T-helper 17 cell (primary cell): ENCODE data around the gene SERTAD2. TPM values are rescaled to one million over a fixed set of nuclear protein-coding genes. Genes with fewer than 3 reads are reported as not detected.

Source experiments
- ATAC-seq: fragments of 150-1000 bp; cut with Tn5 transposase; 2 replicates; pipeline ENCODE4 v1.10.0; 2021; ENCODE audit warnings: mild to moderate bottlenecking, moderate library complexity
- DNase-seq, 3 donors: peaks; one replicate each; pipeline versions ENCODE4 v3.0.0 to v3.0.0-alpha.2; 2020 to 2021
- H3K9me3 ChIP-seq: one replicate; pipeline ENCODE4 v1.7.0; 2013; ENCODE audit warnings: low read length, mild to moderate bottlenecking; ENCODE audit not compliant: control insufficient read depth, poor library complexity, severe bottlenecking
- H3K27ac Mint-ChIP-seq: one replicate; pipeline ENCODE4 v1.8.0; 2022; ENCODE audit warnings: mild to moderate bottlenecking, moderate library complexity, mixed read lengths
- H3K27me3 Mint-ChIP-seq: one replicate; pipeline ENCODE4 v1.8.0; 2022; ENCODE audit warnings: mixed read lengths
- H3K36me3 Mint-ChIP-seq: one replicate; pipeline ENCODE4 v1.8.0; 2022; ENCODE audit warnings: low read depth, mixed read lengths
- H3K4me1 Mint-ChIP-seq: one replicate; pipeline ENCODE4 v1.8.0; 2022; ENCODE audit warnings: mild to moderate bottlenecking, mixed read lengths
- H3K4me3 Mint-ChIP-seq: one replicate; pipeline ENCODE4 v1.8.0; 2022; ENCODE audit warnings: mild to moderate bottlenecking, moderate library complexity, mixed read lengths
- total RNA-seq, 4 donors: library from RNA in 2 of 4; stranded (reverse) in 2 of 4; gene quantifications; one replicate each; pipeline ENCODE4 v1.2.3 and lab custom pipeline; 2022 to 2026

The SERTAD2 gene
- total RNA-seq, 2 donors from 2014 or later = 26.4 to 31.1 TPM

DNA sequence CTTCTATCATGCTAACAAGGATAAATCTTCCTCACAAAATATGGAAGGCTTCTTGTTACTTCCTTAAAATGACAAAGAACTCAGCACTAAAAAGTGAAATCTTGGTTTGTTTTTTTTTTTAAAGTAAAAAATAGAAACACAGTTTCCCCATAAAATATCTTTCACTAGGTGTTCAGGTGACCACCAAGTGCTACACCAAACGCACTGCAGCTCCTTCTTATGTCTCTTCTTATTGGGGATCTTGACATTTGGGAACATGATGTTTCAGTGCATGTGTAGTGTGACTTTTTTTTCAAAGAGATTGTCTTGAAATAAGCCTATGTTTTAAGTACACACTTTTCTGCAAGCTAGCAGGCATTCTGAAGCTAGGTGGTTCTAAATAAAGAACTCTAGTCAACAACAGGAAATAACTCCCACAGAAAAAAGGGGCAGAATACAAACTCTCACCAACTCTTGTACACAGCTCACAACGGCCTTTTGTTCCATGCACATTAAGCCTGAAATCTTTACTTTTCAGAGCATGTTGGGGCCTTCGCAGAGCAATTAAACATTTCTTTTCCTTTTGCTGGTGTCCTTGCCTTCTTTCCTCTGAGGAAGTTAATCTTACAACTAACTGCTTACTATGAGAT is 13.2 kb upstream of the SERTAD2 start:
- DNase-seq (no peak), ATAC-seq (peak; percentile 49)
- H3K27ac Mint-ChIP-seq = peak overlapping the region; percentile 49

DNA sequence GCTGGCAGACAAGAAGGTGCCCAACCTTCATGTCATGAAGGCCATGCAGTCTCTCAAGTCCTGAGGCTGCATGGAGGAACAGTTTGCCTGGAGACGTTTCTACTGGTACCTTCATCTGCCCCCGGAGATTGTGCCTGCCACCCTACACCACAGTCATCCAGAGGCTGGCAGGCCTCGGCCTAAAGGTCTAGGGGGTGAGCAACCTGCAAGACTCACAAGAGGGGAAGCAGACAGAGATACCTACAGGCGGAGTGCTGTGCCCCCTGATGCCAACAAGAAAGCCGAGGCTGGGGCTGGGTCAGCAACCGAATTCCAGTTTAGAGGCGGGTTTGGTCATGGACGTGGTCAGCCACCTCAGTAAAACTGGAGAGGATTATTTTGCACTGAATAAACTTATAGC is 12.0 kb upstream of the SERTAD2 start:
- H3K4me3 Mint-ChIP-seq = no peak overlapping the region
- peaks cover 2% of the 10 kb centered on the region for H3K36me3 Mint-ChIP-seq
- H3K4me1 Mint-ChIP-seq = peaks cover 20% of the 10 kb centered on the region
- H3K9me3 ChIP-seq = no peaks in the 10 kb centered on the region
- no peaks in the 10 kb centered on the region for H3K27me3 Mint-ChIP-seq
- peak overlapping the region; percentile 32 for H3K27ac Mint-ChIP-seq
- ATAC-seq (no peak), DNase-seq (no peak)

More for the DNA sequence above, 13.2 kb upstream of the SERTAD2 start:
- Mint-ChIP-seq H3K27me3 (no peaks in the 10 kb centered on the region), H3K36me3 (peaks cover 2% of the 10 kb centered on the region), H3K4me3 (peak overlapping the region; percentile 3), H3K4me1 (peaks cover 20% of the 10 kb centered on the region)
- no peaks in the 10 kb centered on the region for H3K9me3 ChIP-seq

DNA sequence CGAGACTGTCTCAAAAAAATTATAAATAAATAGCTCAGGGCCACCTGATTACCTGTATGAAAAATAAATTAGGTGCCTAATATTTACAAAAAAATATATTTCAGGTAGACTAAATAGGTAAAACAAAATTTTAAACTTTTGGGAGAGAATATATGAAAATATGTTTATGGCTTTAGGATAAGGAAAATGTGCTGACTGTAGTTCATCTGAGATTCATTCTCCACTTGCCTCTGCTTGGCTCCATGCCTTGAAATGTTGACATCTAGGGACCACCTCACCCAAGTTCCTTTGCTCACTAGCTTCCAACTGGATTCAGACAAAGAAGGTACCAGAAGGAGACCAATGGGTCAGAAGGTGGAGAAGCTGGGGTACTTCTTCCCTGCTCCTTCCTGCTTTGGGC is 9.7 kb upstream of the SERTAD2 start:
- no peaks in the 10 kb centered on the region for H3K27me3 Mint-ChIP-seq
- DNase-seq (no peak), ATAC-seq (no peak)
- peak overlapping the region; percentile 37 for H3K27ac Mint-ChIP-seq
- H3K9me3 ChIP-seq = no peaks in the 10 kb centered on the region
- peaks cover 2% of the 10 kb centered on the region for H3K36me3 Mint-ChIP-seq
- H3K4me1 Mint-ChIP-seq = peaks cover 22% of the 10 kb centered on the region
- H3K4me3 Mint-ChIP-seq = no peak overlapping the region

DNA sequence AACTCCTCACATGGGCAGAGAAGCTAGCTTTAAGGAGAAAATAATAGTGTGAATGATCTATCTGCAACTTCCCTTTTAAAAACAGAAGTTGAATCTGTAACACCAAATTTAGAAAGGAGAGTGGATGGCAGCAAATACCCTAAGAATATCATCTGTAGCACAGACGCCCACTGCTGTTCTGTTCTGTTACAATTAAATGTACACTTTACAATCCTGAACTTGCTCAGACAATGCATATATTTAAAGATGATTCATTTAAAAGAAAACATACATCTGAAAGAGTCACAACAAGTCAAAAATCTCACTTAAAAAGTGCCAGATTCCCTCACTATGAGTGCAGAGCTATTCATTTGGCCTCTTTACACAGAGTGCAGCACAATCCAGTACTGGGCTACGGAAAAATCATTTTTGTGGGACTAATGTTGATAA is 8.0 kb upstream of the SERTAD2 start:
- Mint-ChIP-seq H3K4me1 (peaks cover 9% of the 10 kb centered on the region), H3K4me3 (no peak overlapping the region), H3K27ac (no peak overlapping the region), H3K36me3 (peaks cover 2% of the 10 kb centered on the region), H3K27me3 (no peaks in the 10 kb centered on the region)
- no peak for ATAC-seq
- no peaks in the 10 kb centered on the region for H3K9me3 ChIP-seq
- DNase-seq = no peak

DNA sequence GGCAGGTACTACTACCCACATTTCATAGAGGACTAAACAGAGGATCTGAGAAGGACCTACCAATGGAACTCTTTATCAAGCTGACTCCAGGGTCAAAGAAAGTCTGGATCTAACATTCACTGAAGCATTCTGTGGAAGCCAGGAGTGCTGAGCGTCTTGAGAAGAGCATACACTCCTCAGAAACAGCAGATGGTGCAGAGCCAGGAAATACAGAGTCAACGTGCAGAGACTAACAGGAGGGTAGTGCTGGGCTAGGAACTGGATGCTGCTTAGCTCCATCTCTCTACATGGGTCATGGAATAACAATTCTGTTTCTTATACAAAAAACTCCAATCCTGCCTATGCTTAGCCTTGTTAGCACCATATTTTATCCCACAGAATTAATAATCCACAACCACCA is 5.5 kb upstream of the SERTAD2 start:
- no peak for ATAC-seq
- no peaks in the 10 kb centered on the region for H3K27me3 Mint-ChIP-seq

DNA sequence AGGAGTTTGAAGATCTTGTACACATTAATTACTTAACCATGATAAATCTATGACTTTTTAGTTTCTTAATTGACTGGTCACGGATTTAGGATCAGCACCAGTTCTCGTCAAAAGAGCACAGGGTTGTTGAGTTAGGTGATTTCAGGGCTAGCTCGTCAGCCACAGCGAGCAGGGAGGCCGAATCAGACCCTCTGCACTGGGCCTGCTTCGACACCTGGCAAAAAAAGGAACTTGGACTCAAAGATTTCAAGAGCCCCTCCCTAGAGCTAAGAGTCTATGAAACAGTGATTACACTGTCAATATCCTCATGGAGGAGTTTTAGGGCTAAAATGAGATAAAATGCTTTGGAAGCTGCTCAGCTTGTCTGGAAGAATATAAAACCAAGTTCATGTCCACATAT is 4.6 kb upstream of the SERTAD2 start:
- Mint-ChIP-seq H3K27me3 (no peaks in the 10 kb centered on the region), H3K4me1 (peaks cover 15% of the 10 kb centered on the region), H3K36me3 (no peaks in the 10 kb centered on the region), H3K27ac (no peak overlapping the region), H3K4me3 (no peak overlapping the region)
- no peak for DNase-seq
- no peak for ATAC-seq
- H3K9me3 ChIP-seq = no peaks in the 10 kb centered on the region

More for the DNA sequence above, 5.5 kb upstream of the SERTAD2 start:
- H3K27ac Mint-ChIP-seq = no peak overlapping the region
- no peaks in the 10 kb centered on the region for H3K9me3 ChIP-seq
- DNase-seq = no peak
- H3K4me3 Mint-ChIP-seq = no peak overlapping the region
- H3K36me3 Mint-ChIP-seq = peaks cover 2% of the 10 kb centered on the region
- peaks cover 18% of the 10 kb centered on the region for H3K4me1 Mint-ChIP-seq

DNA sequence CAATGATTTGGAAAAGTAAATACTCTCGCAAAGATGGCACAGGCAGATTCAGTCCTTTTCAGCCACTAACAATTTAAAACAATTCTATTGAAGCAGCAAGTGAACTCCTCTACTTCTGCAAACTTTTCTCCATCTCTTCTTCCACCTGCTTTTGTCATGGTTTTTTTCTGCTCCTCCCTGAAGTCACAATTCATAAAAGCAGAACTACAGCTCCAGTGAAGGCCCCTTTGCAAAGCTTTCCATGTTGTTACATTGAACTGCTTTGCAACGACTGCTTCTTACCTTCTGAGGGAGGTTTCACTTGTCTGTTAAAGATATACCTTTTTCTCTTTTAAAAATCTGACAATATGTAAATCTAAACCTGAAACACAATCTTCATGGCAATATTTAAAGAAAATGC is 3.7 kb upstream of the SERTAD2 start:
- no peak for DNase-seq

DNA sequence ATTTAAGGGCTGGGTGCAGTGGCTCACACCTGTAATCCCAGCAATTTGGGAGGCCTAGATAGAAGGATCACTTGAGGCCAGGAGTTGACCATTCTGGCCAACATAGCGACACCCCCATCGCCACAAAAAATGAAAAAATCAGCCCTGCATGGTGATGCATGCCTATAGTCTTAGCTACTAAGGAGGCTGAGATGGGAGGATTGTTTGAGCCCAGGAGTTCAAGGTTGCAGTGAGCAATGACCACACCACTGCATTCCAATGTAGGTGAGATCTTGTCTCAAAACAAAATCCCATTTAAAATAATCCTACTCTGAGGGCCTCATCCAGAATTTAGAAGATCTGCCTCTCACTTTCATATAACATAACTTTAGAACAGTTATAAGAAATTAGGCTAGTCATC is 2.7 kb upstream of the SERTAD2 start:
- Mint-ChIP-seq H3K36me3 (no peaks in the 10 kb centered on the region), H3K27me3 (no peaks in the 10 kb centered on the region), H3K4me3 (no peak overlapping the region), H3K27ac (no peak overlapping the region), H3K4me1 (peaks cover 24% of the 10 kb centered on the region)
- ATAC-seq = no peak
- DNase-seq = no peak
- H3K9me3 ChIP-seq = no peaks in the 10 kb centered on the region

More for the DNA sequence above, 3.7 kb upstream of the SERTAD2 start:
- no peaks in the 10 kb centered on the region for H3K27me3 Mint-ChIP-seq
- no peaks in the 10 kb centered on the region for H3K9me3 ChIP-seq
- no peak overlapping the region for H3K27ac Mint-ChIP-seq
- ATAC-seq = no peak
- H3K36me3 Mint-ChIP-seq = no peaks in the 10 kb centered on the region
- no peak overlapping the region for H3K4me3 Mint-ChIP-seq
- H3K4me1 Mint-ChIP-seq = peaks cover 20% of the 10 kb centered on the region

DNA sequence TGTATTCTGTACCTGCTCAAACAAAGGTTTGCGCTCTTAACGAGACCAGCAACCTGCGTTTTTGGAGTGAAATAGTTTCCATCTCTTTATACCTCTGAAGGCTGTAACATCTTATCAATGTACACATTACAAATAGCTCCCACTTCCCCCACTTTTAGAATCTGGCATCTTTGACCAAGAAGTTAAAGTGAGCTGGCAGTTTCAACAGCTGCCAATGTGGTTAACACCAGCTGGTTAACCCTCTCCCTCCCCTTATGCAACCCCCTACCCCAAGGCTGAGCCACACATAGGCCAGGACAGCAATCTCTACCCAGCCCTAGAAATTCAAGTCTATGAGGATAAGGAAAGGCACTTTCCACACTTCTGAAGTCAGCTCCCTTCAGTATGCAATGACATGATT is 2.2 kb upstream of the SERTAD2 start:
- no peak for ATAC-seq

DNA sequence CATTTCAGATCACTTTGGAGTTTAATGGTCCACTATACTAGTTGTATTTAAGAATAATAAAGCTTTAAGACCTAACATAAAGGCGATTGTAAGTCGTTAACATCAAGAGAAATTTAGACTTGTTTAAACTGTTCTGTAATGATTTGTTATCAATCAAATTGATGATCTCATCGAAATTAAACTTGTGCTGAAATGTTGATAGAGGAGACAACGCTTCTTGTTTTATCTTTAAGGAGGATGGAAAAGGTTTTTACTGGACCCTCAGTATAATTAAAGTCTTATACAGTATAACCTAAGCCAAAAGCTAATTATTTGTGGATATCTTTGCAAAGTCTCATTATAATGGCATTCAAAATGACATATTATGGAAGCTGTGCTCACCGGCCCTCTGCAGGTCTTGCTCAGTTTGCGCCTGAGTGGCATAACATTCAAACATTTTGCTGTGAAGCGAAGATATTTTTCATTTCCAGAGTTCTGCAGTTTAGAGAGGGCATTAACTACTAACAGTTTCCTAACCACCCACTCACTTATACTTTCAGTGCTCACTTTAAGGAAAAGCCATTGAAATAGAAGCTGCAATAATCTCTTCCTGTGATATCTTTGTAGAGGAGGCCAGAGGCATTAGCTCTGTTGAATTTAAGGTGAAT is 1.4 kb upstream of the SERTAD2 start:
- Mint-ChIP-seq H3K36me3 (no peaks in the 10 kb centered on the region), H3K27me3 (no peaks in the 10 kb centered on the region), H3K27ac (peak overlapping the region; percentile 97), H3K4me3 (peak overlapping the region; percentile 96), H3K4me1 (peaks cover 26% of the 10 kb centered on the region)
- no peak for ATAC-seq
- DNase-seq = no peak
- H3K9me3 ChIP-seq = no peaks in the 10 kb centered on the region

More for the DNA sequence above, 2.2 kb upstream of the SERTAD2 start:
- no peak overlapping the region for H3K4me3 Mint-ChIP-seq
- no peaks in the 10 kb centered on the region for H3K9me3 ChIP-seq
- H3K27ac Mint-ChIP-seq = no peak overlapping the region
- DNase-seq = no peak
- H3K36me3 Mint-ChIP-seq = no peaks in the 10 kb centered on the region
- H3K4me1 Mint-ChIP-seq = peaks cover 24% of the 10 kb centered on the region
- H3K27me3 Mint-ChIP-seq = no peaks in the 10 kb centered on the region

DNA sequence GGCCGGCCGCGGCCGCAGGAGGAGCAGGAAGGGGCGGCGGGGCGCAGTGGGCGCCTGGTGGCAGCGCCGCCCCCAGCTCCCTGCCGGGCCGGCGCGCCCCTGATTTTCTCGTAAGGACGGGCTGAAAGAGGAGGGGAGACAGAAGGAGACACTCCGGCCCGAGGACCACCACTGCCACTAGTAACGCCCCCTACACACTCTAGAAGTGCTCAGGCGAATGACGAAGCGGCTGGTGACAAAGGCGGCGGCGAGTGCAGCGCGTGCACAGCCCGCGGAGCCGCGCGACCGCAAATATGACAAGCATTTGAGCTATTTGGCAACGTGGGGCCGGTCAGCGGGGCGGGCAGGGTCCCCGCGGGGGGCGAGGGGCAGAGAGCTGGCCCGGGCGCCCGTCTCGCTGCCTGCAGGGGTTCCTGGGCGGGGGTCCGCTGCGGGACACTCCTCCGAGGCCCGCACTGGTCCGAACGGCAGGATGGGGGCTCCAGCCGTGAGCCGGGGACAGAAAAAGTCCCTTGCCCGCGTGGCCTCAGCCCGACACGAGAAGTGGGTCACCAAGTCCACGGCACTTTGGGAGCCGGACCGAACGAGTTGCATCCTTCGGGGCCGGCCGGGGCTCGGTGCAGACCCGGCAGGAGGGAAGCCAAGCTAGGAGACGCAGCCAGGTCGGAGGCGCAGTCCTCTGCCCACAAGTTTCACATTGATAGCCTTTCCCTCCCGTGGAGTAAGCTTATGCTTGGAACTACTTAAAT is 524 bp upstream of the SERTAD2 start:
- H3K27me3 Mint-ChIP-seq = no peaks in the 10 kb centered on the region

DNA sequence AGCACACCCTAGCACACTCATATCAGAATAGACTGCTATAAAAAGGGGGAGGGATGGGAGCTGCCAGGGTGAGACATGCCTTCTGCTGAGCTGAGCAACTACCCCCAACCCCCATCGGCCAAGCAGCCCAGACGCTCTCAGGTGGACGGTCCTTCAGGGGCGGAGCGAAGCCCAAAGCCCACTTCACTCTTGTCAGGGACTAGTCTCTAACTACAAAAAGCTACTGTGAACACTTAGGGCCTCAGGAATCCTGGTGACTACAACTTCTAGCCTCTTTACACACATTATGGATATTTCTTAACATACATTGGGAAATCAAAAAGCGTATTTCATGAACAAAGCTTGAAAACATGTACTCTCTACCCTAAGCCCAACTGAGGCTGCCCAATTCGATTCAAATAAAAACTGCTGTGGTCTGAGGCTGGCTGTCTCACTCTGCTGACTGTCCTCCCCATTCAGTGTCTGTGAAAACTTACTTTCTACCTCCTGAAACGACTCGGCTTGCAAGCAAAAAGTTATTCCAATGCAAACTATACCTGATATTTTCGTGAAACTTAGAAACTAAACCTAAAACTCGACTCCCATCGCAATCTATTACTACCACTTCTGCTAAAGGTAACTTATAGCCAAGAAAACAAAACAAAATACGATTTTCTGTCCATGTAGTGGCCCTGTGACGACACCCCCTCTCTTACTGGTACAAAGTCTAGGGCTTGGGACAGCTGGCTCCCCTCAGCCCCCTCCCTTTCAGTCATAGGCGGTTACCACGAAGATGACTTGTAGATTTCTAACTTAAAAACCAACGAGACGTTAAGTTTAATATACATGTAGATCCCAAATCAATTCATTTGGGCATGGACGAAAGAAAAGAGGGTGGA is 1.2 kb downstream of the SERTAD2 start:
- no peaks in the 10 kb centered on the region for H3K9me3 ChIP-seq
- DNase-seq = no peak
- Mint-ChIP-seq H3K27me3 (no peaks in the 10 kb centered on the region), H3K4me3 (peak overlapping the region; percentile 96), H3K36me3 (no peaks in the 10 kb centered on the region), H3K4me1 (peaks cover 31% of the 10 kb centered on the region), H3K27ac (peak overlapping the region; percentile 97)
- no peak for ATAC-seq

More for the DNA sequence above, 524 bp upstream of the SERTAD2 start:
- no peaks in the 10 kb centered on the region for H3K9me3 ChIP-seq
- DNase-seq (peak; percentile 39 to 58 (median 50)), ATAC-seq (peak; percentile 44)
- H3K36me3 Mint-ChIP-seq = no peaks in the 10 kb centered on the region
- H3K4me3 Mint-ChIP-seq = peak overlapping the region; percentile 96
- H3K27ac Mint-ChIP-seq = peak overlapping the region; percentile 97
- H3K4me1 Mint-ChIP-seq = peaks cover 27% of the 10 kb centered on the region

DNA sequence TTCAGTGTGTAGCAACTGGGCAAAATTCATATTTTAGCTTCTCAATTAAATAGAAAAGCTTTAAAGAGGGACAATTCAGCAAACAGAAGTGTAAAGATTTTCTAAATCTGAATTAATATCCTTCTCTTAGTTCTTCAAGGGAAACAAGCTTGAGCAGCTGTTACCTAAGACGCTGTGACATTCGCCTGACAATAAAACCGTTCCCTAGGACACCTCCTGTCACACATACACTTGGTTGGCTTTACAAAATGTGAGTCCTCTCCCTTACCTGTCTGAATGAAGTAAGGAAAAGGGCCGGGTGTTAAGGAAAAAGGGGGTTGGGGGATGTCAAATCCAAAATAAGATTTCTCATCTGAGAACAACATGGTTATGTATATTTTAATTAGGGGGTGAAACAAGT is 2.1 kb downstream of the SERTAD2 start:
- Mint-ChIP-seq H3K27ac (no peak overlapping the region), H3K27me3 (no peaks in the 10 kb centered on the region), H3K4me1 (peaks cover 32% of the 10 kb centered on the region), H3K36me3 (no peaks in the 10 kb centered on the region), H3K4me3 (no peak overlapping the region)
- ATAC-seq = no peak
- no peaks in the 10 kb centered on the region for H3K9me3 ChIP-seq
- DNase-seq = no peak
